ENCODE measurements around the gene ANKS3. TPM values are rescaled to one million over a fixed set of nuclear protein-coding genes. Genes with fewer than 3 reads are reported as not detected.

ANKS3 gene
- total RNA-seq, 1 donor from 2014 or later: 16.8 TPM

GRCh38 chr16:4688674-4689045 lies 45.4 kb downstream of the ANKS3 start:
- Histone ChIP-seq H3K27me3 (ENCODE audit: control insufficient read depth, insufficient read depth, low read length) (no peaks in the 10 kb centered on the region), H3K36me3 (ENCODE audit: control insufficient read depth, insufficient read depth, low read length) (peaks cover 15% of the 10 kb centered on the region), H3K4me3 (ENCODE audit: low read depth, low read length) (no peak overlapping the region)
- DNase-seq (ENCODE audit: low read depth) (no peak), FAIRE-seq (no peak)
- TF ChIP-seq, protein P1, sequence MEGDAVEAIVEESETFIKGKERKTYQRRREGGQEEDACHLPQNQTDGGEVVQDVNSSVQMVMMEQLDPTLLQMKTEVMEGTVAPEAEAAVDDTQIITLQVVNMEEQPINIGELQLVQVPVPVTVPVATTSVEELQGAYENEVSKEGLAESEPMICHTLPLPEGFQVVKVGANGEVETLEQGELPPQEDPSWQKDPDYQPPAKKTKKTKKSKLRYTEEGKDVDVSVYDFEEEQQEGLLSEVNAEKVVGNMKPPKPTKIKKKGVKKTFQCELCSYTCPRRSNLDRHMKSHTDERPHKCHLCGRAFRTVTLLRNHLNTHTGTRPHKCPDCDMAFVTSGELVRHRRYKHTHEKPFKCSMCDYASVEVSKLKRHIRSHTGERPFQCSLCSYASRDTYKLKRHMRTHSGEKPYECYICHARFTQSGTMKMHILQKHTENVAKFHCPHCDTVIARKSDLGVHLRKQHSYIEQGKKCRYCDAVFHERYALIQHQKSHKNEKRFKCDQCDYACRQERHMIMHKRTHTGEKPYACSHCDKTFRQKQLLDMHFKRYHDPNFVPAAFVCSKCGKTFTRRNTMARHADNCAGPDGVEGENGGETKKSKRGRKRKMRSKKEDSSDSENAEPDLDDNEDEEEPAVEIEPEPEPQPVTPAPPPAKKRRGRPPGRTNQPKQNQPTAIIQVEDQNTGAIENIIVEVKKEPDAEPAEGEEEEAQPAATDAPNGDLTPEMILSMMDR (IDR thresholded peaks at IDR 0.05; ENCODE audit: insufficient read depth, low read length, severe bottlenecking): no peak

DNA sequence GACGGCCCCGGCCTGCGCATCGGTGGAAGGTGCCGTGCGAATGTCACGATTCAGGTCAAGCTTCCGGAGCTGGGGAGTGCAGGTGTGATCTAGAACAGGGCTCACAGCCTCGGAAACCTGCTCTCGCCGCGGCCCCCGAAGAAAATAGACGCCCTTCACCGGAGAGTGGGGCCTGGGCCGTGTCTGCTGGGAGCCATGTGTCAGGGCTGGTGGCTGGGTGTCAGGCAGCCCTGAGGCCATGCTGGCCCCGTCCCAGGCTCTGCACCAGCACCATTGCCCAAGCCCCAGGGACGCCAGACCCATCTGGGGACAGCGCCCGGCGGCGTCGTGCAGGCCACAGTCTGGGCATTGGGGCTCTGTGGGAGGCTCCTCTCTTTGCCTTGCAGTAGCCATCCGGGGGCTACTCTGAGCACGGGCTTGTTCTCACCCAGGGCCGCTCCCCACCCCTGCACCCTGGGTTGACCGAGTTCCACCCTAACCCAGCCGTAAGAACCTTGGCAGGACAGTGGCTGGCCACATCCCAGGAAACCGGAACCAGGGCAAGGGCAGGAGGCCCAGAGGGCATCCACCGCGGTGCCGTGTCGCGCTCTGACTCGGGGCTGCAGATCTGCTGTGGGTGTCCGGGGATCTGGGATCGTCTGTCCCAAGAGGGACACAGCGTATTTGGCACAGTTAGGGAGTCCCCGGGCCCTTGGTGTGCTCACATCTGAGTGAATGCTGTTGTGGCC lies 46.0 kb downstream of the ANKS3 start:
- H3K4me3 ChIP-seq (ENCODE audit: low read depth, low read length): no peak overlapping the region
- FAIRE-seq (no peak), DNase-seq (ENCODE audit: low read depth) (no peak)
- H3K36me3 ChIP-seq (ENCODE audit: control insufficient read depth, insufficient read depth, low read length): peaks cover 15% of the 10 kb centered on the region
- H3K27me3 ChIP-seq (ENCODE audit: control insufficient read depth, insufficient read depth, low read length): no peaks in the 10 kb centered on the region
- TF ChIP-seq, protein P1 (IDR thresholded peaks at IDR 0.05; ENCODE audit: insufficient read depth, low read length, severe bottlenecking): no peak

- no peak overlapping the region for H3K4me3 ChIP-seq (ENCODE audit: low read depth, low read length)
- FAIRE-seq (no peak), DNase-seq (ENCODE audit: low read depth) (no peak)
- TF ChIP-seq, protein P1 (IDR thresholded peaks at IDR 0.05; ENCODE audit: insufficient read depth, low read length, severe bottlenecking): no peak
- no peaks in the 10 kb centered on the region for H3K27me3 ChIP-seq (ENCODE audit: control insufficient read depth, insufficient read depth, low read length)
- peaks cover 17% of the 10 kb centered on the region for H3K36me3 ChIP-seq (ENCODE audit: control insufficient read depth, insufficient read depth, low read length)
Measured at GRCh38 chr16:4687416-4687815, 46.7 kb downstream of the ANKS3 start.

- Histone ChIP-seq H3K4me3 (ENCODE audit: low read depth, low read length) (no peak overlapping the region), H3K36me3 (ENCODE audit: control insufficient read depth, insufficient read depth, low read length) (peaks cover 21% of the 10 kb centered on the region), H3K27me3 (ENCODE audit: control insufficient read depth, insufficient read depth, low read length) (no peaks in the 10 kb centered on the region)
- FAIRE-seq: no peak
- DNase-seq (ENCODE audit: low read depth): no peak
- TF ChIP-seq, protein P1 (IDR thresholded peaks at IDR 0.05; ENCODE audit: insufficient read depth, low read length, severe bottlenecking): no peak
Measured at GRCh38 chr16:4686497-4687210, 47.4 kb downstream of the ANKS3 start.

DNA sequence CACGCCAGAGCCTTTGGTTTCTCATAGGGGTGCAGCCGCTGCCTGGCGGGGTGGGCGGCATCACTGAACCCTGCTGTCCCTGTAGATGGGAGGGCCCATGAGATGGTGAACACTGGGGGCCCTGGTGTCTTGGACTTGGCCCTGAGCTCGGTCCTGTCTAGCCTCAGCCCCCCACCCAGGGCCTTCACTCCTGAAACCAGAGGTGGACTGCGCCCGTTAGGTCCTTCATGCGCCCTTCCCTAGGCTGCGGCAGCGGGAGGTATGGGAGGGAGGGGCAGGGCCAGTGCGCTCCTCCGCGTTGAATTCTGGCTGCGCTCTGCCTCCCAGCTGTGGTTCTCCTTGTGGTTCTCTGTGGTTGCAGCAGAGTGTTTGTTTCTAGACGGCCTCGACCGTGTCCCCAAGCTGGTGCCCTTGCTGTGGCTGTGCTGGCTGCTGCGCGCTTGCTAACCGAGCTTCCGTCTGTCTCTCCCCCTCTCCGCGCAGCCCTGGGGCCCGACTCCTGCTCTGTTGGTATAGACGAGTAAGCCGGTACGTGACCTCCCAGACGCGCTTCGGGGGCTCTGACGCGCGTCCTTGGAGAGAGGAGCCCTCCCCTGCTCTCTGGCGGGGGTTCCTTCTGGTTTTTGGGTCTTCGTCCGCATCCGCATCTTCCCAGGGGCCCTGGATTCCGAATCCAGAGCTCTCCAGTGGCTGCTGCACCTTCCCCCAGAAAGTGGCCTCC lies 48.1 kb downstream of the ANKS3 start:
- no peak for FAIRE-seq
- Histone ChIP-seq H3K4me3 (ENCODE audit: low read depth, low read length) (no peak overlapping the region), H3K36me3 (ENCODE audit: control insufficient read depth, insufficient read depth, low read length) (peaks cover 22% of the 10 kb centered on the region)

More for the DNA sequence above, 48.1 kb downstream of the ANKS3 start:
- no peak for DNase-seq (ENCODE audit: low read depth)
- no peaks in the 10 kb centered on the region for H3K27me3 ChIP-seq (ENCODE audit: control insufficient read depth, insufficient read depth, low read length)
- TF ChIP-seq, protein P1 (IDR thresholded peaks at IDR 0.05; ENCODE audit: insufficient read depth, low read length, severe bottlenecking): no peak
